Loucy (cell line): ENCODE measurements around the gene FABP3.
"Not testable (repeated sequence)": the region's sequence is repeated elsewhere in the genome, so short reads cannot be mapped to it uniquely, and the experiment has no call there.

Source experiments
- CTCF ChIP-seq: fragments of 200-600 bp; sonication (generic); conservative IDR thresholded peaks from 2 replicates; pipeline ENCODE4 v1.5.1; 2014; ENCODE audit warnings: mild to moderate bottlenecking, antibody characterized with exemption, low read length
- EZH2phosphoT487 ChIP-seq: fragments of 200-600 bp; IDR thresholded peaks from 2 replicates; pipeline ENCODE4 v1.6.1; 2018; ENCODE audit warnings: antibody characterized with exemption, mild to moderate bottlenecking, moderate library complexity, borderline replicate concordance

DNA sequence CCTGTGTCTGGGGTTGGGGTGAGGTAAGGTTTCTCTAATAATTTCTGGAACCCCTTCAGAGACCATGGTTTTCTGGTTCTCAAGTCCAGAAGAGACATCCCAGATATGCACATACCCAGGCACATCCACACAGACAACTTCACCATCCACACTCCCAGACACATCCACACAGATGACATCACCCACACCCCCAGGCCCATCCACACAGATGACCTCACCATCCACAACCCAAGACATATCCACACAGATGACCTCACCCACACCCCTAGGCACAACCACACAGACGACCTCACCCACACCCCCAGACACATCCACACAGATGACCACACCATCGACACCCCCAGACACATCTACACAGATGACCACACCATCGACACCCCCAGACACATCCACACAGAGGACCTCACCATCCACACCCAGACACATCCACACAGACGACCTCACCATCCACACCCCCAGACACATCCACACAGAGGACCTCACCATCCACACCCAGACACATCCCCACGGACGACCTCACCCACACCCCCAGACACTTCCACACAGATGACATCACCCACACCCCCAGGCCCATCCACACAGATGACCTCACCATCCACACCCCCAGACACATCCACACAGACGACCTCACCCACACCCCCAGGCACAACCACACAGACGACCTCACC is 13.8 kb upstream of the FABP3 start:
- TF ChIP-seq CTCF, EZH2phosphoT487: not testable (repeated sequence)
